ENCODE measurements around the gene ADRA2A. TPM values are rescaled to one million over a fixed set of nuclear protein-coding genes. Genes with fewer than 3 reads are reported as not detected.

The ADRA2A gene
- total RNA-seq, 4 donors from 2014 or later = 0.42 to 3.8 (median 3.6) TPM

DNA sequence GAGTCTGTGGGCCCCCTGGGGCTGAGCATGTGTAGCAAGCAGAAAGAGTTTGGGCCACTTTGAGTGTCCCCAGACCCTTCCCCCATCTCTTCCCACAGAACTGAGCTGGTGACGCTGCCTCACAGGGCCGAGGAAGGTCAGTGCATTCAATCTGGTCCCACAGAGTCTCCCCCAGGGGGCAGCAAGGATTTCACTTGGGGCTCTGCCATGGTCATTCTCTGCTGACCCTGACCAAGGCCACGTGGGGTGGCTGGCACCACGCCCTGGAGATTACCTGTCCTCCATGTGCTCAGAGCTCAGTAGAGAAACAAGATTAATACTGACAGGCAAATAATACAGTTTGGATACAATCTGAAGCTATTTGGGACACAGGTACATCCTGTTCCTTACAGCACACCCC is 30.2 kb downstream of the ADRA2A start:
- H3K9me3 ChIP-seq = no peaks in the 10 kb centered on the region
- H3K4me3 ChIP-seq = no peak overlapping the region
- TF ChIP-seq POLR2A (IDR thresholded peaks at IDR 0.05; ENCODE audit: low read depth) = no peak
- TF ChIP-seq POLR2AphosphoS5 (IDR thresholded peaks at IDR 0.05) = no peak
- no peaks in the 10 kb centered on the region for H3K4me1 ChIP-seq
- intact Hi-C loops (cut with DNase I) = no loop called here
- H3K36me3 ChIP-seq = no peaks in the 10 kb centered on the region
- no peak for DNase-seq (ENCODE audit: extremely low spot score)
- H3K27ac ChIP-seq (replicated peaks in 1 of 4) = no peak overlapping the region
- WGBS = 100% methylated on average over 1 of the region's 4 CpGs
- H3K27me3 ChIP-seq = peaks cover 0 to 7% (median 0%) of the 10 kb centered on the region in 4 donors

DNA sequence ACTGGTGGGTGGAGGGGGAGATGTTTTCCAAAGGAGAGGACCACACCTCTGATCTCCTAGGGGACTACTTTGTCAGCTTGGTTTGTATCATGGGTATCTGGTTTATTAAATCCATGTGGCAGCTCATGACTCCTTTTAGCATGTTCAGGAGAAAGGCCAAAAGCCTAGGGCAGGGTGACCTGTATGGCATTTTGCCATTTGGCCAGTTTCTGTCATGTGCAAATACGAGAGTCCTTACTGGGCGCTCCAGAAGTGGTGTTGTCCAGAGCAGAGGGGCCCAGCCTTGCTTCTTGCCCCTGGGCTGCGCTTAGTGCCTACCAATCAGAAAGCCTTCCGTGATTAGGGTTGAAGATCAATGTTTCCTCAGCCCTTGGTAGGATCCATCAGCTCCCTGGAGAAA is 31.0 kb downstream of the ADRA2A start:
- intact Hi-C loops (cut with DNase I) = no loop called here
- Histone ChIP-seq H3K36me3 (no peaks in the 10 kb centered on the region), H3K4me3 (no peak overlapping the region), H3K9me3 (no peaks in the 10 kb centered on the region), H3K27ac (replicated peaks in 1 of 4) (no peak overlapping the region), H3K4me1 (no peaks in the 10 kb centered on the region), H3K27me3 (peaks cover 0 to 7% (median 0%) of the 10 kb centered on the region in 4 donors)
- DNase-seq (ENCODE audit: extremely low spot score) = no peak
- 92% methylated on average over 2 of the region's 4 CpGs for WGBS
- TF ChIP-seq EP300 (IDR thresholded peaks at IDR 0.05) (no peak), POLR2A (IDR thresholded peaks at IDR 0.05; ENCODE audit: low read depth) (no peak), POLR2AphosphoS5 (IDR thresholded peaks at IDR 0.05) (no peak)
- TF ChIP-seq, protein P1, sequence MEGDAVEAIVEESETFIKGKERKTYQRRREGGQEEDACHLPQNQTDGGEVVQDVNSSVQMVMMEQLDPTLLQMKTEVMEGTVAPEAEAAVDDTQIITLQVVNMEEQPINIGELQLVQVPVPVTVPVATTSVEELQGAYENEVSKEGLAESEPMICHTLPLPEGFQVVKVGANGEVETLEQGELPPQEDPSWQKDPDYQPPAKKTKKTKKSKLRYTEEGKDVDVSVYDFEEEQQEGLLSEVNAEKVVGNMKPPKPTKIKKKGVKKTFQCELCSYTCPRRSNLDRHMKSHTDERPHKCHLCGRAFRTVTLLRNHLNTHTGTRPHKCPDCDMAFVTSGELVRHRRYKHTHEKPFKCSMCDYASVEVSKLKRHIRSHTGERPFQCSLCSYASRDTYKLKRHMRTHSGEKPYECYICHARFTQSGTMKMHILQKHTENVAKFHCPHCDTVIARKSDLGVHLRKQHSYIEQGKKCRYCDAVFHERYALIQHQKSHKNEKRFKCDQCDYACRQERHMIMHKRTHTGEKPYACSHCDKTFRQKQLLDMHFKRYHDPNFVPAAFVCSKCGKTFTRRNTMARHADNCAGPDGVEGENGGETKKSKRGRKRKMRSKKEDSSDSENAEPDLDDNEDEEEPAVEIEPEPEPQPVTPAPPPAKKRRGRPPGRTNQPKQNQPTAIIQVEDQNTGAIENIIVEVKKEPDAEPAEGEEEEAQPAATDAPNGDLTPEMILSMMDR (IDR thresholded peaks at IDR 0.05) = no peak

DNA sequence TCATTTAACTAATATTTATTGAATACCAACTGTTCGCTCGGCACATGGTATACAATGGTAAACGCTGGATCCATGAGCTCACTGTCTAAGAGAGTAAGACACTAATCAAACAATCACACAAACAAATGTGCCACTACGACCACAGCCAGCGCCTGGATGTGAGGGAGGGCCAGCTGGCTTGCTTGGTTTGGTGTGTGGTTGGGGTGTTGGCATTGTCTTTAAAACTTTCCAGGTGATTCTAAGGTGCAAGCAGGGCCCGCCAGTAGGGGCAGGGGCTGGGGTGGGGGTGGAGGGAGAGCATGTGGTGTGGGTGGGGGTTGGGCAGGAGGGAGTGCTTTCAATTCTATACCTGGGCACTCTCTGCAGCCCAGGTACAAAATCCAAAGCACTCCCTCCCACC is 31.6 kb downstream of the ADRA2A start:
- Histone ChIP-seq H3K4me1 (no peaks in the 10 kb centered on the region), H3K27me3 (peaks cover 0 to 7% (median 0%) of the 10 kb centered on the region in 4 donors), H3K9me3 (no peaks in the 10 kb centered on the region), H3K4me3 (no peak overlapping the region), H3K36me3 (no peaks in the 10 kb centered on the region), H3K27ac (replicated peaks in 1 of 4) (no peak overlapping the region)
- TF ChIP-seq EP300 (IDR thresholded peaks at IDR 0.05) = no peak
- TF ChIP-seq POLR2AphosphoS5 (IDR thresholded peaks at IDR 0.05) = no peak
- TF ChIP-seq POLR2A (IDR thresholded peaks at IDR 0.05; ENCODE audit: low read depth) = no peak
- TF ChIP-seq, protein P1 (IDR thresholded peaks at IDR 0.05) = no peak
- DNase-seq (ENCODE audit: extremely low spot score) = no peak
- 92% methylated on average over 6 of the region's 6 CpGs for WGBS
- intact Hi-C loops (cut with DNase I) = no loop called here

DNA sequence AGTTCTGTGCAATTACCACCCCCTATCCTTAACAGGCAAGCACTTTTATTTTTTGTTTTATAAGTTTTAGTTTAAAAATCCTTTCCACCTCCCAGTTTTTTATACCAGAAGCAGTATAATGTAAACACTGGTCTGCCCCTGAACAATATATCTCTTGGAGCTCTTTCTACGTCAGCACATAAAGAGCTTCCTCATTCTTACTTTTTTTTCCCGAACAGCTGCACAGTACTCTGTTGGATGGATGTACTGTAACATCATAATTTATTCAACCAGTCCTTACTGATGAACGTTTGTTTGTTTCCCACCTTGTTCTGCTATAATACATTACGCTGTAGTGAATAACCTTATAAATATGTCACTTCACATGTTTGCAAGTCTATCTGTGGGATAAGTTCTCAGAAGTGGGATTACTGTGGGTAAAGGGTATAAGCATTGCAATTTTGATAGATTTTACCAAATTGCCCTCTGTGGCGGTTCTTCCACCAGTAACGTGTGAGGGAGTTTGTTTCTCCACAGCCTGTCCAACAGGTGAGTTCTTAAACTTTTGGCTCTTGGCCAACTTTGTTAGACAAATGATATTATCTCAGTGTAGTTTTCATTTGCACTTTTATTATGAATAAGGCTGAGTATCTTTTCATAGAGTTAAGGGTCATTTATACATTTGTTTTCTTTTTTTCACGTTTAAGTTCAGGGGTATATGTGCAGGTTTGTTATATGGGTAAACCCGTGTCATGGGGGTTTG is 32.8 kb downstream of the ADRA2A start:
- Histone ChIP-seq H3K27me3 (peaks cover 0 to 7% (median 0%) of the 10 kb centered on the region in 4 donors), H3K36me3 (no peaks in the 10 kb centered on the region), H3K4me1 (no peaks in the 10 kb centered on the region), H3K9me3 (no peaks in the 10 kb centered on the region), H3K27ac (replicated peaks in 1 of 4) (no peak overlapping the region), H3K4me3 (no peak overlapping the region)
- TF ChIP-seq, protein P1 (IDR thresholded peaks at IDR 0.05) = no peak
- no peak for TF ChIP-seq EP300 (IDR thresholded peaks at IDR 0.05)
- no peak for TF ChIP-seq POLR2AphosphoS5 (IDR thresholded peaks at IDR 0.05)
- TF ChIP-seq POLR2A (IDR thresholded peaks at IDR 0.05; ENCODE audit: low read depth) = no peak
- intact Hi-C loops (cut with DNase I) = no loop called here
- 33% methylated on average over 8 of the region's 8 CpGs for WGBS
- DNase-seq (ENCODE audit: extremely low spot score) = no peak

DNA sequence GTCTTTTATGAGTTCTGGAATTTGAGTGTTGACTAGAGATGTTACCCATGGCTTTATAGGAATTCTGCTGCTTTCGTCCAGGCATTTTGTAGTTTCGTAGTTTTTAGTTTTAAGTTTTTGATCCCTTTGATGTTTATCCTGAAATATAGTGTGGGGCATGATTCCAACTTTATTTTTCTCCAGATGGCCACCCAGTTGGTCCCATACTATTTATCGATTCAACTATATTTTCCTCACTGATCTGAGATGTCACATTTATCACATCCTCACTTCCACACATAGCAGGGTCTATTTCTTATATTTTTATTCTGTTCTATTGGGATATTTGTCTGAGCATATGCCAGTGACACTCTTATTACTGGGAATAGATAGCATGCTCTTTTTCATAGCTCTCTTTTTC is 33.9 kb downstream of the ADRA2A start:
- Histone ChIP-seq H3K36me3 (no peaks in the 10 kb centered on the region), H3K4me3 (no peak overlapping the region), H3K4me1 (no peaks in the 10 kb centered on the region), H3K27me3 (peaks cover 0 to 6% (median 0%) of the 10 kb centered on the region in 4 donors), H3K27ac (replicated peaks in 1 of 4) (no peak overlapping the region), H3K9me3 (no peaks in the 10 kb centered on the region)
- DNase-seq (ENCODE audit: extremely low spot score) = no peak
- WGBS = 90% methylated on average over 3 of the region's 3 CpGs
- intact Hi-C loops (cut with DNase I) = no loop called here
- TF ChIP-seq, protein P1 (IDR thresholded peaks at IDR 0.05) = no peak
- TF ChIP-seq POLR2AphosphoS5 (IDR thresholded peaks at IDR 0.05) (no peak), POLR2A (IDR thresholded peaks at IDR 0.05; ENCODE audit: low read depth) (no peak), EP300 (IDR thresholded peaks at IDR 0.05) (no peak)

All from esophagus muscularis mucosa (tissue), 4 donors.